GM12878 (cell line): ENCODE data around the gene DCP1A. TPM values are rescaled to one million over a fixed set of nuclear protein-coding genes. Genes with fewer than 3 reads are reported as not detected.
A peak's percentile ranks its signal among the peaks of the same experiment; 100 is the strongest.

Experiments
- EGR1 ChIP-seq, 2 experiments: IDR thresholded peaks; 1 replicate in 1 of 2; 2 replicates in 1 of 2; pipeline ENCODE4 v1.6.1; 2011 to 2012; ENCODE audit warnings: low read depth in 2 of 2, low read length in 2 of 2, borderline replicate concordance in 1 of 2, mild to moderate bottlenecking in 1 of 2, moderate library complexity in 1 of 2
- ESRRA ChIP-seq: IDR thresholded peaks from 2 replicates; pipeline ENCODE4 v1.6.1; 2012; ENCODE audit warnings: mild to moderate bottlenecking, low read length, improper control_type of control experiment
- ETV6 ChIP-seq, 2 experiments: fragments of 450-650 bp in 1 of 2; IDR thresholded peaks in 1 of 2; conservative IDR thresholded peaks in 1 of 2; 2 replicates each; pipeline ENCODE4 v1.6.1; 2014; ENCODE audit warnings: antibody characterized with exemption in 1 of 2, borderline replicate concordance in 1 of 2, low read depth in 1 of 2, mild to moderate bottlenecking in 1 of 2, moderate library complexity in 1 of 2
- HCFC1 ChIP-seq: fragments of 150-350 bp; IDR thresholded peaks from 2 replicates; pipeline ENCODE4 v1.6.1; 2014; ENCODE audit warnings: low read length
- IKZF2 ChIP-seq, 2 experiments: fragments of 450-650 bp; IDR thresholded peaks; 2 replicates each; pipeline ENCODE4 v1.6.1; 2017; ENCODE audit warnings: mild to moderate bottlenecking in 2 of 2, moderate library complexity in 2 of 2
- LARP7 ChIP-seq: fragments of 450-650 bp; IDR thresholded peaks from 2 replicates; pipeline ENCODE4 v1.6.1; 2017; ENCODE audit warnings: mild to moderate bottlenecking
- NRF1 ChIP-seq: conservative IDR thresholded peaks from 2 replicates; pipeline ENCODE4 v1.6.1; 2011; ENCODE audit warnings: mild to moderate bottlenecking, low read depth, low read length, improper control_type of control experiment
- POLR2A ChIP-seq: IDR thresholded peaks from 2 replicates; pipeline ENCODE4 v1.6.1; 2011; ENCODE audit warnings: low read depth, mild to moderate bottlenecking, low read length
- RBBP5 ChIP-seq: fragments of 200-600 bp; sonication (generic); conservative IDR thresholded peaks from 2 replicates; pipeline ENCODE4 v1.6.1; 2016
- RELA ChIP-seq: fragments of 450-650 bp; IDR thresholded peaks from 2 replicates; pipeline ENCODE4 v1.8.0; 2014; ENCODE audit warnings: borderline replicate concordance; ENCODE audit not compliant: partially characterized antibody
- SUZ12 ChIP-seq: fragments of 200-600 bp; sonication (generic); IDR thresholded peaks from one replicate; pipeline ENCODE4 v1.6.1; 2018; ENCODE audit warnings: antibody characterized with exemption, mild to moderate bottlenecking; ENCODE audit not compliant: unreplicated experiment
- ZNF274 ChIP-seq: IDR thresholded peaks from one replicate; pipeline ENCODE4 v1.8.0; 2011; ENCODE audit not compliant: insufficient read length, insufficient read depth
- polyA plus RNA-seq, 11 experiments: library from polyadenylated mRNA; depleted of rRNA in 4 of 11; unstranded in 6 of 11; stranded (reverse) in 5 of 11; fragments of >200 nt; fragmentation: Nextera tagmentation in 4 of 11; fragmentation: Illumina TruSeq in 1 of 11; extraction: Ambion mirVana in 4 of 11; extraction: Trizol in 1 of 11; gene quantifications; 1 replicate in 1 of 11; 2 replicates in 10 of 11; pipeline versions ENCODE4 v1.2.1 to v1.2.3, GENCODE V29; 2011 to 2016; ENCODE audit warnings: inconsistent platforms in 2 of 11, missing spikeins in 2 of 11, low read depth in 1 of 11
- total RNA-seq, 4 experiments: library from RNA; depleted of rRNA in 3 of 4; stranded (reverse); fragments of >200 nt in 3 of 4; fragmentation: Illumina TruSeq in 1 of 4; extraction: Trizol in 1 of 4; gene quantifications; 2 replicates each; pipeline versions ENCODE4 v1.2.1 to v1.2.3, GENCODE V29; 2013 to 2021
- TF ChIP-seq, protein P1 (sequence below): fragments of 450-650 bp; formaldehyde crosslinking; IDR thresholded peaks from 2 replicates; pipeline ENCODE4 v1.5.0; 2022; ENCODE audit warnings: mild to moderate bottlenecking, missing genetic modification characterization
- TF ChIP-seq, protein P2 (sequence below): fragments of 150-350 bp; IDR thresholded peaks from 2 replicates; pipeline ENCODE4 v1.6.1; 2014; ENCODE audit warnings: mild to moderate bottlenecking, low read depth, low read length
- TF ChIP-seq, protein P3 (sequence below): IDR thresholded peaks from 2 replicates; pipeline ENCODE4 v1.6.1; 2011; ENCODE audit warnings: borderline replicate concordance, low read depth, mild to moderate bottlenecking, moderate library complexity, low read length; ENCODE audit not compliant: insufficient read depth, poor library complexity, severe bottlenecking
- TF ChIP-seq, protein P4 (sequence below): IDR thresholded peaks from 2 replicates; pipeline ENCODE4 v1.6.1; 2011; ENCODE audit warnings: mild to moderate bottlenecking, low read depth, low read length, moderate library complexity; ENCODE audit not compliant: insufficient replicate concordance
- TF ChIP-seq, protein P5 (sequence below): fragments of 450-650 bp; IDR thresholded peaks from 2 replicates; pipeline ENCODE4 v1.6.1; 2018; ENCODE audit warnings: borderline replicate concordance, mild to moderate bottlenecking; ENCODE audit not compliant: partially characterized antibody

The DCP1A gene
- total and polyA plus RNA-seq, 10 of the 15 experiments (the other 5 are each of a cell fraction or from before 2014, with no cell fraction given): 12.5 to 34.6 (median 16.3) TPM

DNA sequence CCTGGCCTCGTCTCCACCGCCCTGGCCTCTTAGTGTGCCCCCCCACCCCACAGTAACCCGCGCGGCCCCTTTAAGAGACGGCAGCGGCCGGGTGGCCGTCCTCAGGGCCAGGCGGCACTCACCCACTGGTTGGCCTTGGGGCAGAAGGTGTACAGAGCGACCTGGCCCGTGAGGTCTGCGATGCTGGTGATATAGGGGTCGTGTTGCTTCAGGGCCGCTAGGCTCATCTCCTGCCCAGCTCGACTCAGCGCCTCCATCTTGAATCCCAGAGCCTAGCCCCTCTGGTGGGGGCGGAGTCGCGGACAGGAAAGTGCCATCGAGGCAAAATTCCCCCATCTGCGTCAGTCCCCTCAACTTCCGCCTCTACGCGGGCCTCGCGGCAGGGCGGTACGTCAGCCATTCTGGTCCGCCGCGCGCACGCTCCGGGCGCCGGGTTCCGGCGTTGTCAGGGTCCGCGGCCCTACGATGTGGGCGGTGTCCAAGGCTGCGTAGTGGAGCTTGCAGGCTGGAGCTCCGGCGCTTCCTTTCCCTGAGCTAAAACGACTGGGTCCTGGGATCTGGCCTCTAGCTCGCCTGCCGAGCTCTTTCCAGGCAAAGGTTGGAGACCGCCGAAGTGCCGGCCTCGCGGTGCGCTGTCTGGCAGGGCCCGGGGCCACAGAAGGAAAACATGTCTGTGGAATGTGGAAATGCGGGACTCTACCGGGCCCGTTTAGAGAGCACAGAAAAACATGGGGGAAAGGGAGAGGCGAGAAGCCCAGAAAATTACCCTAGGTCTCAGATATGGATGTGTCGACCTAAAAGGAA lies at the start of gene DCP1A (continued):
- TF ChIP-seq, protein P1, sequence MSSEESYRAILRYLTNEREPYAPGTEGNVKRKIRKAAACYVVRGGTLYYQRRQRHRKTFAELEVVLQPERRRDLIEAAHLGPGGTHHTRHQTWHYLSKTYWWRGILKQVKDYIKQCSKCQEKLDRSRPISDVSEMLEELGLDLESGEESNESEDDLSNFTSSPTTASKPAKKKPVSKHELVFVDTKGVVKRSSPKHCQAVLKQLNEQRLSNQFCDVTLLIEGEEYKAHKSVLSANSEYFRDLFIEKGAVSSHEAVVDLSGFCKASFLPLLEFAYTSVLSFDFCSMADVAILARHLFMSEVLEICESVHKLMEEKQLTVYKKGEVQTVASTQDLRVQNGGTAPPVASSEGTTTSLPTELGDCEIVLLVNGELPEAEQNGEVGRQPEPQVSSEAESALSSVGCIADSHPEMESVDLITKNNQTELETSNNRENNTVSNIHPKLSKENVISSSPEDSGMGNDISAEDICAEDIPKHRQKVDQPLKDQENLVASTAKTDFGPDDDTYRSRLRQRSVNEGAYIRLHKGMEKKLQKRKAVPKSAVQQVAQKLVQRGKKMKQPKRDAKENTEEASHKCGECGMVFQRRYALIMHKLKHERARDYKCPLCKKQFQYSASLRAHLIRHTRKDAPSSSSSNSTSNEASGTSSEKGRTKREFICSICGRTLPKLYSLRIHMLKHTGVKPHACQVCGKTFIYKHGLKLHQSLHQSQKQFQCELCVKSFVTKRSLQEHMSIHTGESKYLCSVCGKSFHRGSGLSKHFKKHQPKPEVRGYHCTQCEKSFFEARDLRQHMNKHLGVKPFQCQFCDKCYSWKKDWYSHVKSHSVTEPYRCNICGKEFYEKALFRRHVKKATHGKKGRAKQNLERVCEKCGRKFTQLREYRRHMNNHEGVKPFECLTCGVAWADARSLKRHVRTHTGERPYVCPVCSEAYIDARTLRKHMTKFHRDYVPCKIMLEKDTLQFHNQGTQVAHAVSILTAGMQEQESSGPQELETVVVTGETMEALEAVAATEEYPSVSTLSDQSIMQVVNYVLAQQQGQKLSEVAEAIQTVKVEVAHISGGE (CRISPR knock-in tag): peak; percentile 99
- peak; percentile 97 for TF ChIP-seq HCFC1
- TF ChIP-seq LARP7: peak; percentile 100
- TF ChIP-seq, protein P2, sequence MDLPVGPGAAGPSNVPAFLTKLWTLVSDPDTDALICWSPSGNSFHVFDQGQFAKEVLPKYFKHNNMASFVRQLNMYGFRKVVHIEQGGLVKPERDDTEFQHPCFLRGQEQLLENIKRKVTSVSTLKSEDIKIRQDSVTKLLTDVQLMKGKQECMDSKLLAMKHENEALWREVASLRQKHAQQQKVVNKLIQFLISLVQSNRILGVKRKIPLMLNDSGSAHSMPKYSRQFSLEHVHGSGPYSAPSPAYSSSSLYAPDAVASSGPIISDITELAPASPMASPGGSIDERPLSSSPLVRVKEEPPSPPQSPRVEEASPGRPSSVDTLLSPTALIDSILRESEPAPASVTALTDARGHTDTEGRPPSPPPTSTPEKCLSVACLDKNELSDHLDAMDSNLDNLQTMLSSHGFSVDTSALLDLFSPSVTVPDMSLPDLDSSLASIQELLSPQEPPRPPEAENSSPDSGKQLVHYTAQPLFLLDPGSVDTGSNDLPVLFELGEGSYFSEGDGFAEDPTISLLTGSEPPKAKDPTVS: 0 out of 2 replicates have a peak, but pooled peaks have one; percentile 55
- peak; percentile 76 to 91 for TF ChIP-seq EGR1 (IDR thresholded peaks at IDR 0.05; ENCODE audit: borderline replicate concordance in 1 of 2, low read depth in 2 of 2, low read length in 2 of 2)
- no peak for TF ChIP-seq ZNF274
- TF ChIP-seq, protein P3, sequence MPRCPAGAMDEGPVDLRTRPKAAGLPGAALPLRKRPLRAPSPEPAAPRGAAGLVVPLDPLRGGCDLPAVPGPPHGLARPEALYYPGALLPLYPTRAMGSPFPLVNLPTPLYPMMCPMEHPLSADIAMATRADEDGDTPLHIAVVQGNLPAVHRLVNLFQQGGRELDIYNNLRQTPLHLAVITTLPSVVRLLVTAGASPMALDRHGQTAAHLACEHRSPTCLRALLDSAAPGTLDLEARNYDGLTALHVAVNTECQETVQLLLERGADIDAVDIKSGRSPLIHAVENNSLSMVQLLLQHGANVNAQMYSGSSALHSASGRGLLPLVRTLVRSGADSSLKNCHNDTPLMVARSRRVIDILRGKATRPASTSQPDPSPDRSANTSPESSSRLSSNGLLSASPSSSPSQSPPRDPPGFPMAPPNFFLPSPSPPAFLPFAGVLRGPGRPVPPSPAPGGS: peak; percentile 51
- no peak for TF ChIP-seq NRF1
- peak; percentile 99 for TF ChIP-seq POLR2A
- TF ChIP-seq, protein P4, sequence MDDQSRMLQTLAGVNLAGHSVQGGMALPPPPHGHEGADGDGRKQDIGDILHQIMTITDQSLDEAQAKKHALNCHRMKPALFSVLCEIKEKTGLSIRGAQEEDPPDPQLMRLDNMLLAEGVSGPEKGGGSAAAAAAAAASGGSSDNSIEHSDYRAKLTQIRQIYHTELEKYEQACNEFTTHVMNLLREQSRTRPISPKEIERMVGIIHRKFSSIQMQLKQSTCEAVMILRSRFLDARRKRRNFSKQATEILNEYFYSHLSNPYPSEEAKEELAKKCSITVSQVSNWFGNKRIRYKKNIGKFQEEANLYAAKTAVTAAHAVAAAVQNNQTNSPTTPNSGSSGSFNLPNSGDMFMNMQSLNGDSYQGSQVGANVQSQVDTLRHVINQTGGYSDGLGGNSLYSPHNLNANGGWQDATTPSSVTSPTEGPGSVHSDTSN: peak; percentile 32
- TF ChIP-seq, protein P5, sequence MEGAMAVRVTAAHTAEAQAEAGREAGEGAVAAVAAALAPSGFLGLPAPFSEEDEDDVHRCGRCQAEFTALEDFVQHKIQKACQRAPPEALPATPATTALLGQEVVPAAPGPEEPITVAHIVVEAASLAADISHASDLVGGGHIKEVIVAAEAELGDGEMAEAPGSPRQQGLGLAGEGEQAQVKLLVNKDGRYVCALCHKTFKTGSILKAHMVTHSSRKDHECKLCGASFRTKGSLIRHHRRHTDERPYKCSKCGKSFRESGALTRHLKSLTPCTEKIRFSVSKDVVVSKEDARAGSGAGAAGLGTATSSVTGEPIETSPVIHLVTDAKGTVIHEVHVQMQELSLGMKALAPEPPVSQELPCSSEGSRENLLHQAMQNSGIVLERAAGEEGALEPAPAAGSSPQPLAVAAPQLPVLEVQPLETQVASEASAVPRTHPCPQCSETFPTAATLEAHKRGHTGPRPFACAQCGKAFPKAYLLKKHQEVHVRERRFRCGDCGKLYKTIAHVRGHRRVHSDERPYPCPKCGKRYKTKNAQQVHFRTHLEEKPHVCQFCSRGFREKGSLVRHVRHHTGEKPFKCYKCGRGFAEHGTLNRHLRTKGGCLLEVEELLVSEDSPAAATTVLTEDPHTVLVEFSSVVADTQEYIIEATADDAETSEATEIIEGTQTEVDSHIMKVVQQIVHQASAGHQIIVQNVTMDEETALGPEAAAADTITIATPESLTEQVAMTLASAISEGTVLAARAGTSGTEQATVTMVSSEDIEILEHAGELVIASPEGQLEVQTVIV: peak; percentile 52
- TF ChIP-seq RELA: peak; percentile 98
- TF ChIP-seq SUZ12: no peak
- peak in 1 of 2 experiments; percentile 67; a peak in 2 of 4 replicates for TF ChIP-seq ETV6 (conservative IDR thresholded peaks at IDR 0.05 in 1 of 2, IDR thresholded peaks at IDR 0.05 in 1 of 2; ENCODE audit: borderline replicate concordance in 1 of 2, low read depth in 1 of 2)
- TF ChIP-seq IKZF2 (IDR thresholded peaks at IDR 0.05): peak; percentile 62 to 84
- peak; percentile 66; the same call in 1 of the 2 replicates for TF ChIP-seq RBBP5
- peak; percentile 43; the same call in 1 of the 2 replicates for TF ChIP-seq ESRRA
